Panc1 (cell line): ENCODE measurements around the gene ALKBH2.

ENCODE experiments used
- POLR2AphosphoS5 ChIP-seq: IDR thresholded peaks from 2 replicates; pipeline ENCODE4 v1.6.1; 2012; ENCODE audit warnings: mild to moderate bottlenecking, low read depth, low read length, moderate library complexity
- TCF7L2 ChIP-seq: IDR thresholded peaks from 2 replicates; pipeline ENCODE4 v1.6.1; 2011; ENCODE audit warnings: mild to moderate bottlenecking, low read depth, low read length, inconsistent platforms
- TF ChIP-seq, protein P1 (sequence below): fragments of 450-650 bp; IDR thresholded peaks from 2 replicates; pipeline ENCODE4 v1.5.1; 2017; ENCODE audit warnings: mild to moderate bottlenecking
- TF ChIP-seq, protein P2 (sequence below), 2 experiments: IDR thresholded peaks; 2 replicates each; pipeline ENCODE4 v1.6.1; 2011 to 2012; ENCODE audit warnings: low read depth in 2 of 2, control low read depth in 1 of 2, low read length in 1 of 2, mild to moderate bottlenecking in 1 of 2, moderate library complexity in 1 of 2; ENCODE audit not compliant: insufficient read depth in 1 of 2

DNA sequence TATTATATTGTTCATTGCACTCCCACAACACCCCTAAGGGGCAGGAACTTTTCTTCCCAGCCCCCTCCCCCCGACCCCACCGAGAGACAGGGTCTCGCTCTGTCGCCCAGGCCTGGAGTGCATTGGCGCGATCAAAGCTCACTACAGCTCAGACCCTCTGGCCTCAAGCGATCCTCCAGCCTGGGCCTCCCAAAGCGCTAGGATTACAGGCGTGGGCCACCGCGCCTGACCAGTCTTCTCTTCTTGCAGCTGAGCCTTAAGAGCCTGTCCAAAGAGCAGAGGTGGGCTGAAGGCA, 3.8 kb upstream of the ALKBH2 start:
- TF ChIP-seq, protein P1, sequence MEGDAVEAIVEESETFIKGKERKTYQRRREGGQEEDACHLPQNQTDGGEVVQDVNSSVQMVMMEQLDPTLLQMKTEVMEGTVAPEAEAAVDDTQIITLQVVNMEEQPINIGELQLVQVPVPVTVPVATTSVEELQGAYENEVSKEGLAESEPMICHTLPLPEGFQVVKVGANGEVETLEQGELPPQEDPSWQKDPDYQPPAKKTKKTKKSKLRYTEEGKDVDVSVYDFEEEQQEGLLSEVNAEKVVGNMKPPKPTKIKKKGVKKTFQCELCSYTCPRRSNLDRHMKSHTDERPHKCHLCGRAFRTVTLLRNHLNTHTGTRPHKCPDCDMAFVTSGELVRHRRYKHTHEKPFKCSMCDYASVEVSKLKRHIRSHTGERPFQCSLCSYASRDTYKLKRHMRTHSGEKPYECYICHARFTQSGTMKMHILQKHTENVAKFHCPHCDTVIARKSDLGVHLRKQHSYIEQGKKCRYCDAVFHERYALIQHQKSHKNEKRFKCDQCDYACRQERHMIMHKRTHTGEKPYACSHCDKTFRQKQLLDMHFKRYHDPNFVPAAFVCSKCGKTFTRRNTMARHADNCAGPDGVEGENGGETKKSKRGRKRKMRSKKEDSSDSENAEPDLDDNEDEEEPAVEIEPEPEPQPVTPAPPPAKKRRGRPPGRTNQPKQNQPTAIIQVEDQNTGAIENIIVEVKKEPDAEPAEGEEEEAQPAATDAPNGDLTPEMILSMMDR = no peak
- TF ChIP-seq POLR2AphosphoS5 = no peak
- TF ChIP-seq, protein P2, sequence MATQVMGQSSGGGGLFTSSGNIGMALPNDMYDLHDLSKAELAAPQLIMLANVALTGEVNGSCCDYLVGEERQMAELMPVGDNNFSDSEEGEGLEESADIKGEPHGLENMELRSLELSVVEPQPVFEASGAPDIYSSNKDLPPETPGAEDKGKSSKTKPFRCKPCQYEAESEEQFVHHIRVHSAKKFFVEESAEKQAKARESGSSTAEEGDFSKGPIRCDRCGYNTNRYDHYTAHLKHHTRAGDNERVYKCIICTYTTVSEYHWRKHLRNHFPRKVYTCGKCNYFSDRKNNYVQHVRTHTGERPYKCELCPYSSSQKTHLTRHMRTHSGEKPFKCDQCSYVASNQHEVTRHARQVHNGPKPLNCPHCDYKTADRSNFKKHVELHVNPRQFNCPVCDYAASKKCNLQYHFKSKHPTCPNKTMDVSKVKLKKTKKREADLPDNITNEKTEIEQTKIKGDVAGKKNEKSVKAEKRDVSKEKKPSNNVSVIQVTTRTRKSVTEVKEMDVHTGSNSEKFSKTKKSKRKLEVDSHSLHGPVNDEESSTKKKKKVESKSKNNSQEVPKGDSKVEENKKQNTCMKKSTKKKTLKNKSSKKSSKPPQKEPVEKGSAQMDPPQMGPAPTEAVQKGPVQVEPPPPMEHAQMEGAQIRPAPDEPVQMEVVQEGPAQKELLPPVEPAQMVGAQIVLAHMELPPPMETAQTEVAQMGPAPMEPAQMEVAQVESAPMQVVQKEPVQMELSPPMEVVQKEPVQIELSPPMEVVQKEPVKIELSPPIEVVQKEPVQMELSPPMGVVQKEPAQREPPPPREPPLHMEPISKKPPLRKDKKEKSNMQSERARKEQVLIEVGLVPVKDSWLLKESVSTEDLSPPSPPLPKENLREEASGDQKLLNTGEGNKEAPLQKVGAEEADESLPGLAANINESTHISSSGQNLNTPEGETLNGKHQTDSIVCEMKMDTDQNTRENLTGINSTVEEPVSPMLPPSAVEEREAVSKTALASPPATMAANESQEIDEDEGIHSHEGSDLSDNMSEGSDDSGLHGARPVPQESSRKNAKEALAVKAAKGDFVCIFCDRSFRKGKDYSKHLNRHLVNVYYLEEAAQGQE (IDR thresholded peaks at IDR 0.05; ENCODE audit: insufficient read depth in 1 of 2, low read depth in 2 of 2, low read length in 1 of 2) = no peak
- TF ChIP-seq TCF7L2 = no peak
